ENCODE measurements around the gene SP1.

DNA sequence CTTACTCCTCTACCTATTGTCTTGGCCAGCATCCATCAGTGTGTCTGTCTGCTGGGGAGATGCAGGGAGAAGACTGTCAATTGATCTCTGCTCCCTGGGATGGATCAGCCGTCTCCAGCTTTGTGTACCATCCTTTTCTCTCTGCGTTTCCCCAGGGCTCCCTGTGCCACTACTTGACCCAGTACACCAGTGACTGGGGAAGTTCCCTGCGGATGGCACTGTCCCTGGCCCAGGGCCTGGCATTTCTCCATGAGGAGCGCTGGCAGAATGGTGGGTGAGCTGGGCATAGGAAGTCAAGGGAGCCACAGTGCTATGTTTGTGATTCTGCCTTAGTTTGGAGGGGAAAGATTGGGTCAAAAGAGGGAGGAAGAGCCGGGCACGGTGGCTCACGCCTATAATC is 48.8 kb downstream of the SP1 start:
- TF ChIP-seq, protein P1, sequence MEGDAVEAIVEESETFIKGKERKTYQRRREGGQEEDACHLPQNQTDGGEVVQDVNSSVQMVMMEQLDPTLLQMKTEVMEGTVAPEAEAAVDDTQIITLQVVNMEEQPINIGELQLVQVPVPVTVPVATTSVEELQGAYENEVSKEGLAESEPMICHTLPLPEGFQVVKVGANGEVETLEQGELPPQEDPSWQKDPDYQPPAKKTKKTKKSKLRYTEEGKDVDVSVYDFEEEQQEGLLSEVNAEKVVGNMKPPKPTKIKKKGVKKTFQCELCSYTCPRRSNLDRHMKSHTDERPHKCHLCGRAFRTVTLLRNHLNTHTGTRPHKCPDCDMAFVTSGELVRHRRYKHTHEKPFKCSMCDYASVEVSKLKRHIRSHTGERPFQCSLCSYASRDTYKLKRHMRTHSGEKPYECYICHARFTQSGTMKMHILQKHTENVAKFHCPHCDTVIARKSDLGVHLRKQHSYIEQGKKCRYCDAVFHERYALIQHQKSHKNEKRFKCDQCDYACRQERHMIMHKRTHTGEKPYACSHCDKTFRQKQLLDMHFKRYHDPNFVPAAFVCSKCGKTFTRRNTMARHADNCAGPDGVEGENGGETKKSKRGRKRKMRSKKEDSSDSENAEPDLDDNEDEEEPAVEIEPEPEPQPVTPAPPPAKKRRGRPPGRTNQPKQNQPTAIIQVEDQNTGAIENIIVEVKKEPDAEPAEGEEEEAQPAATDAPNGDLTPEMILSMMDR (IDR thresholded peaks at IDR 0.05): no peak
- no peak for TF ChIP-seq POLR2A (IDR thresholded peaks at IDR 0.05)

Data from esophagus squamous epithelium (tissue), 4 donors.